ENCODE measurements around the gene CRYGN. TPM values are rescaled to one million over a fixed set of nuclear protein-coding genes. Genes with fewer than 3 reads are reported as not detected.
A peak's percentile ranks its signal among the peaks of the same experiment; 100 is the strongest.

CRYGN gene
- total RNA-seq, 2 donors from 2014 or later = 0.42 to 1.1 TPM

DNA sequence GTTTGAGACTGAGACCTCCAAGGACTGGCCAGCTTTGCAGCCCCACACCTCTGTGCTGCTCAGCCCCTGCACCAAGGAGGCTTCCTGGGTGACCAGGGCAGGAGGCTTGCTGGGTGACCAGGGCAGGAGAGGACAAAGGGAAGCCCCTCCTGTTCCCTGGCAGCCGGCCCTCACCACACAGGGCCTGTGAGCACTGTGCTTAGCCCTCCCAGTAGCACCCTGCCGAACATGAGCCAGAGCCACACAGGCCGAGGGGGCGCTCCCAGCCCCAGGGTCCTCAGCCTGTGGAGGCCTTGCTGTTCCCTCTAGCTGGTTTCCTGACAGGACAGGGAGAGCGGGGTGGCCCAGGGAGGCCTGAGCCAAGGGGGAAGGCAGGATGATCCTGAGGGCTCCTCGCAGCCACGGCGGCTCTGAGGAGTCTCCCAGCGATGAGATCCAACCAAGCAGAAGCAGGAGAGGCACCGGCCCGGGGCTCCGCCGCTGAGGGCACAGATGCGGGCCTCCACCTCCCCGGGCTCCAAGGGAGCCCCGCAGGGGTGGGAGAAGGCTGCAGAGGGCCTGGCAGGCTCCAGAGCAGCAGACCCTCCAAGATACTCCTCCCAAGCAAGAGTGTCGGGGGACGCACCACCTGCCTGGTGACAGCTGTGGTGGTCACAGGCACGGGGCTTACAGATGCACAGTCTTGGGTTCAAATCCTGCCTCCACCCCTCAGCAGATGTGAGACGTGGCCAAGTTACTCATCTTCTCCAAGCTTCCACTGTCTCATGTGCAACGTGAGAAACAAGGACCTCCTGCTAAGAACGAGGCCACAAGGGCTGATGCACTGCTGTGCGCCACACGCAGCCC, 52.6 kb downstream of the CRYGN start:
- DNase-seq (ENCODE audit: low spot score) = no peak
- intact Hi-C loops (cut with DNase I) = loop anchor here in 1 of 2 donors (10.0 kb wide), 1 partner anchor 813 kb away; no protein-coding TSS in a partner anchor

DNA sequence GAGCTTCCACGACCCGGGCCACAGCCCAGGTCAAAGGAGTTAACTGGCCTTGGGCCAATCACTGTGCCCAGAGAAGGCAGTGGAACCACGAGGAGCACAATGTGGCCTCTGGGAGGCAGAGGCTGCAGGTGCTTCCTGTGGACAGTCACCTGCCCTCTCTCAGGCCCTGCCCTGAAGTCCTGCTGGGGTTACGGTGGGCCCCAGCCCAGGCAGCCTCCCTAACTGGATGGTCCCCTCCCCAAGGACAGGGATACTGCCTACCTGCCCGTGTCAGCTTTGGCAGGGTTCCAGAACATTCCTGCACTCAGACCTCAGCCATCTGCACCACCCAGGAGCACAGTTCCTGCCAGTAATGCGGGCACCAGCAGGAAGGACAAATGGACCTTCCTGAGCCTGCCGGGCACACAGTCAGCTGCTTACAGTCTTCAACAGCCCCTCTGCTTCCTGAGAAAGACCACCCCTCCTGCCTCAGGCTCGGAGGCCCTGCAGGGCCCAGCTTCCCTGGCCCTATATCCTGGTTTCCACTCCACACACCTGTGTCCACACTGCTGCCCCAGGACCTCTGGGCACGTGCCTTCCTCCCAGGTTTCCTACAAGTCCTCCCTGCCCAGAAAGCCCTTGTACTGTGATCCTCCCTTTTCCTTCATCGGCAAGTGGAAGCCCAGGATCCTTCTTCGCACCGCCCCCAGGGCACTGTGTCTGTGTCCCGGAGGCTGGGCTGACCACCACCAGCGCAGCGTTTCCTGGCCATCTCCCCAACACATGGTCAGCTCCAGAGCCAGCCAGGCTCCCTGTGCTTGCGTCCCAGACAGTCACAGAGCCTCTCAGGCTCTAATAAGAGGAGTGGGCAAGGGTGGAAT, 53.4 kb downstream of the CRYGN start:
- intact Hi-C loops (cut with DNase I) = loop anchor here in 1 of 2 donors (10.0 kb wide), 1 partner anchor 812 kb away; no protein-coding TSS in a partner anchor
- DNase-seq (ENCODE audit: low spot score) = no peak

- intact Hi-C loops (cut with DNase I) = loop anchor here in 1 of 2 donors (10.0 kb wide), 1 partner anchor 811 kb away; no protein-coding TSS in a partner anchor
- no peak for DNase-seq (ENCODE audit: low spot score)
Measured at GRCh38 chr7:151385626-151386300, 54.2 kb downstream of the CRYGN start.

DNA sequence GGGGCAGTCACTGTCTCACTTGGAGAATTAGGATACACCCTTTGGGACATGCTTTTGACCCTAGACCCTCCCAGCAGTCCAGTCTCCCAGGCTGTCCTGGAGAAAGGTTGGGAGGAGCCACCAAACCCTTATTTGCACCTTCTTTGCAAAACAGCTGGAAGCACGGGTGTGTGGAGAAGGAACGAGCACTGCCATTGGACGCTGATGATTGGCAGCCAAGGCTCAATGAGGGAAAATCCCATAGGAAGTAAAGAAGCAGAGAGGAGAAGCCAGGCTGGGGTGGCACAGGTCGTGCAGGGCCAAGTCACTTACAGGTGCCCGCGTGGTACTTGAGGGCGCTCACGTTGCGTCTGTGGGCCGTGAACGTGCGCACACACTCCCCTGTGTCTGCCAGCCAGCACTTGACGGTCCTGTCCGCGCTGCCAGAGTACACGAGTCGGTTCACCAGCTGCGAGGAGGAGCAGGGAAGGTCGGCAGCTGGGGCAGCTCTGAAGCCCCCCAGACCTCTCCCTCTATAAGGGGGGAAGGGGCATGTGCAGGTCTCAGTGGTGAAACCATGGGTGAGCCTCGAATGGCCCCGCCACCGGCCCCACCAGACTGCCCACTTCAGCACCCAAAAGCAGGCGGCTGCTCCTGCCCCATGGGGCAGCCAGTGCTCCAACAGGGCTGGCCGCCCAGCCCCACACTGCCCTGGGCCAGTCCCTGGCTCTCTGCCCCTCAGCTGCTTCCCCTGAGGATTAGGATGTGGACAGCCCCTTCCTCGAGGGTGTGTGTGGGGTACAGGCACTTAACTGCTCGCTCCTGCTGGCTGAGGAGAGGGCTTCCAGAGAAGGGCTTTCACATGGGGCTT, 54.9 kb downstream of the CRYGN start:
- no peak for DNase-seq (ENCODE audit: low spot score)
- intact Hi-C loops (cut with DNase I) = loop anchor here in 1 of 2 donors (10.0 kb wide), 1 partner anchor 810 kb away; no protein-coding TSS in a partner anchor

DNA sequence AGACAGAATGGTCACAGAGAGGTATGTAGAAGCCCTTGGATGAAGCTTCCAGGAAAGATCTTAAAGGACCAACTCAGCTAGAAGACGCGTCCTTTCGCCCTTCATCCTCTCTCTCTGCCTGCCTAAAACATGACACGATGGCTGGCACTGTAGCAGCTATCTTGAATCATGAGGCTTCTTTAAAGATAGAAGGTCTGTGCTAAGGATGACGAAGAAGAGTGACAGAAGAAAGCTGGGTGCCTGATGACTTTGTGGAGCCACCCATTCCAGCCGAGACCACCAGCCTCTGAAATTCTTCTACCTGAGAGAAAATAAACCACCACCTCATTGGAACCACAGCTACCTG, 55.6 kb downstream of the CRYGN start:
- DNase-seq (ENCODE audit: low spot score) = peak; percentile 30
- intact Hi-C loops (cut with DNase I) = loop anchor here in 1 of 2 donors (10.0 kb wide), 1 partner anchor 810 kb away; no protein-coding TSS in a partner anchor

DNA sequence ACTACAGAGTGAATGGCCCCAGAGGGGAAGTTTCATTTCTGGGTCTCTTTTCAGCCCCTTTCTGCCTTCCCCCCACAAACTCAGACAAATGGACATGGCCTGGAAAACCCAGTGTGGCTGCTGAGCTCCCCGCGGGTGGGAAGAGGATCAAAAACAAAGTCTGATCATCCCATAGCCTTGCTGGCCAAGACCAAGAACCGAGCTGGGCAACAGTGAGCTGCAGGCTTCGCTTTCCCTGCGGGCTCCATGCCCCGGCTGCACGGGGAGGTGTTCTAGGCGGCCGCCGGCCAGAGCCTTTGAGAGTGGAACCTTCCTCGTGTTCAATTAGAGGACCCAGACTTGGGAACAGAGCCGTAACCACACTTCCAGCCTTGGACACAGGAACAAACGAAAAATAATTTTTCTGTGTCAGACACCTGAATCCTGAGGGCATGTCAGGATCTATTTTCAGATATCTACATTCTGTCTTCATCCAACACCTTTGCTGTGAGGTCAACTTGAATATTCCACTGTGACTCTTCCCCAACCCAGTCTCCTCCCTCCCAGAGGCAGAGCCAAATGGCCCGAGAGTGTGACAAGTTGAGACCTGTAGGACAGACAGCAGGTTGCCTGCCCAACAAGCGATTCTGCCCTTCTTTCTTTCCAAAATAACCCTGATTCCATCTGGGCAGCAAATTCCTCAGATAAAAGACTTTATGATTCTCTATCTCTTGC, 56.1 kb downstream of the CRYGN start:
- peak; percentile 35 for DNase-seq (ENCODE audit: low spot score)
- intact Hi-C loops (cut with DNase I) = loop anchor here in 1 of 2 donors (10.0 kb wide), 1 partner anchor 809 kb away; no protein-coding TSS in a partner anchor

- peak; percentile 73 for DNase-seq (ENCODE audit: low spot score)
- intact Hi-C loops (cut with DNase I) = loop anchor here in 1 of 2 donors (10.0 kb wide), 1 partner anchor 807 kb away; no protein-coding TSS in a partner anchor
Measured at GRCh38 chr7:151382079-151382885, 57.7 kb downstream of the CRYGN start.

- intact Hi-C loops (cut with DNase I) = loop anchor here in 1 of 2 donors (10.0 kb wide), 1 partner anchor 807 kb away; no protein-coding TSS in a partner anchor
- peak; percentile 66 for DNase-seq (ENCODE audit: low spot score)
Measured at GRCh38 chr7:151381348-151382078, 58.4 kb downstream of the CRYGN start.

DNA sequence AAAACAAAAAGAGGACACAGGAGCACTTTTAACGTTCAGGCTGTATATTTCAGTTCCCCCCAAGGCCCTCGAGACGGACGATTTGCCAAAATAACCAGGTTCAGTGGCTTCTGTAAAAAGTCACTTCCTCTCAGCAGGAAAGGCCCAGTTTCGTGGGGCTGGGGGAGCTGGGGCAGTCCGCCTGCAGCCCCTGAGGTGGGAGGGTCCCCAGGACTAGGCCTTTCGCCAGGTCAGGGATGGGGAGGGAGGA, 58.9 kb downstream of the CRYGN start:
- no peak for DNase-seq (ENCODE audit: low spot score)
- intact Hi-C loops (cut with DNase I) = loop anchor here in 1 of 2 donors (10.0 kb wide), 1 partner anchor 806 kb away; no protein-coding TSS in a partner anchor

- intact Hi-C loops (cut with DNase I) = loop anchor here in 1 of 2 donors (10.0 kb wide), 1 partner anchor 806 kb away; no protein-coding TSS in a partner anchor
- peak; percentile 78 for DNase-seq (ENCODE audit: low spot score)
Measured at GRCh38 chr7:151380199-151381097, 59.5 kb downstream of the CRYGN start.

DNA sequence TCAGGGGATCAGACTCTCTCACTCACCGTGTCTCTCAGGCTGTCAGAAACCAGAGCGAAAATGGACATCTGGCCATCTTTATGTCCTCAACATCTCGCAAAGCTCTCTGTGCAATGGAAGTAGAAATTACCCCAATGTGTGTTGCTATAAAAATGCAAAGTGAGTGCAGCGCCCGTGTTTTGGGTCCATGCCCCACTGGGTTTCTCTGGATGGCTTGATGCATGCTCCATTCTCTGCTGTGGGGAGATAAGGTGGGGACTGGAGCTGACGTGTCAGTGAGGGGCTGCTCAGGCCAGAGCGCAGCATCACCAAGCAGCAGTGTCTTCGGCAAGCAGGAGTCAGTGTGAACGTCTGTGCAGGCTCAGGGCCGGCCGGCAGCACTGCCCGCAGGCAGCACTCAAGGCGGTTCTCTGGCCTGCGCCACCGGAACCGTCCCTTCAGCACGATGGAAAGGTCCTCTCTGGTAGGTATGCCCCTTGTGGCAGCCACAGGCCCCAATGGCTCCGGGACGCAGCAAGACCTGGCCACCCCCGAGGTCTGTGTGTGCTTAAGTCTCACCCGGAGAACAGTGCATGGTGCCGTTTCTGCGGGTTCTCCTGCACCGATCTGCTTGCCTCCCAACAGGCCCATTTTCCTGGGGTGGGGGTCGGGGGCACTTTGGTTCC, 60.3 kb downstream of the CRYGN start:
- DNase-seq (ENCODE audit: low spot score) = peak; percentile 72
- intact Hi-C loops (cut with DNase I) = loop anchor here (10.0 kb wide), 2 partner anchors 385 to 805 kb away; no protein-coding TSS in a partner anchor

DNA sequence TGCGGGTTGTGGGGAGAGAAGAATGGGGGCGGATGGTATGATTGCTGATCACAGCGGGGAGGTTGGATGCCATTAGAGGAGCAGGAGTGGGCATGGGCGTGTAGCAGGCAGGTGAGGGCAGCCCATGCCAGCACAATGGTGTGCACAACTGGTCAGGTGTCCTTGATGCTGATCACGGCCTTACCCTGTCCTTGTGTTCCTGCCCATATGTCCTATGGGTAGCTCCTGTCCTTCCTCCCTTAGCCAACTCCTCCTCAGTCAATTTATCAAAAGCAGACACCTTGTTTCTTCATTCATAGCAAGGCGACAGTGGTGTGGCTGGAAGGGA, 60.8 kb downstream of the CRYGN start:
- intact Hi-C loops (cut with DNase I) = loop anchor here in 1 of 2 donors (10.0 kb wide), 1 partner anchor 386 kb away; no protein-coding TSS in a partner anchor
- peak; percentile 67 for DNase-seq (ENCODE audit: low spot score)
